ENCODE data around the gene ZXDC.

DNA sequence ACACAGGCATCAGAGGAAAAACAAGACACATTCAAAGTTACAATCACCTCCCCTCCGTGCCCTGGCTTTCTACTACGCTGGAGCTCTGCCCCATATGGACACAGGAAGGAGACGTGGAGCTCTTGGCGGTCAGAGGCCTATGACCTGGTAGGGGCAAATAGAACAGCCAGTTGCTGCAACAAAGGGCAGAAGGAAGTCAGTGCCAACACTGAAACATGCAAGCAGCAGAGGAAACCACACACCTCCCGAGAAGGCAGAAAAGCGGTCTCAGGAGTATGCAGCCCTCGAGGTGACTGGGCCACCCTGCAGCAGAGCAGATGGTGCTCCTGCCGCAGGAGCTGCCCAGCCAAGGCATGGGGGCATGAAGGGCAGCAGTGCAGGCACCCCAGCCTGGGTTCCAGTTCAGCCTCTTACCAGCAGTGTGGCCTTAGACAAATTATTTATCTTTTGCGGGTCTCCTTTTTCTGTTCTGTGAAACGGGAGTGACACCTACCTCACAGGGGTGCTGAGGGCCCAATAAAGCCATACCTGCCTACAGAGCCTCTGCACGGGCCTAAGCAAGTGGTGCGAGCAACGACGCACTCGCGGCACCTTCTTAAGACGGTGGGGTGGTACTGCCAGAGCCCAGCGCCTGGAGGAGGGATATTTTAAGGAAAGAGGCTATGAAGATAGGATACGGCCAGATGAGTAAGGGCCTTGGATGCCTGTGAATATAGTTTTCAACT is 8.6 kb downstream of the ZXDC start:
- TF ChIP-seq, protein P1, sequence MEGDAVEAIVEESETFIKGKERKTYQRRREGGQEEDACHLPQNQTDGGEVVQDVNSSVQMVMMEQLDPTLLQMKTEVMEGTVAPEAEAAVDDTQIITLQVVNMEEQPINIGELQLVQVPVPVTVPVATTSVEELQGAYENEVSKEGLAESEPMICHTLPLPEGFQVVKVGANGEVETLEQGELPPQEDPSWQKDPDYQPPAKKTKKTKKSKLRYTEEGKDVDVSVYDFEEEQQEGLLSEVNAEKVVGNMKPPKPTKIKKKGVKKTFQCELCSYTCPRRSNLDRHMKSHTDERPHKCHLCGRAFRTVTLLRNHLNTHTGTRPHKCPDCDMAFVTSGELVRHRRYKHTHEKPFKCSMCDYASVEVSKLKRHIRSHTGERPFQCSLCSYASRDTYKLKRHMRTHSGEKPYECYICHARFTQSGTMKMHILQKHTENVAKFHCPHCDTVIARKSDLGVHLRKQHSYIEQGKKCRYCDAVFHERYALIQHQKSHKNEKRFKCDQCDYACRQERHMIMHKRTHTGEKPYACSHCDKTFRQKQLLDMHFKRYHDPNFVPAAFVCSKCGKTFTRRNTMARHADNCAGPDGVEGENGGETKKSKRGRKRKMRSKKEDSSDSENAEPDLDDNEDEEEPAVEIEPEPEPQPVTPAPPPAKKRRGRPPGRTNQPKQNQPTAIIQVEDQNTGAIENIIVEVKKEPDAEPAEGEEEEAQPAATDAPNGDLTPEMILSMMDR (conservative IDR thresholded peaks at IDR 0.05), result no peak
- TF ChIP-seq ZFX (IDR thresholded peaks at IDR 0.05), result no peak

All from C4-2B (cell line).